A549 (cell line): ENCODE measurements around the gene HOXA10. TPM values are rescaled to one million over a fixed set of nuclear protein-coding genes. Genes with fewer than 3 reads are reported as not detected.

Experiments used
- ATAC-seq, 2 experiments: fragments of 200-7000 bp in 1 of 2; fragments of >200 bp in 1 of 2; cut with Nextera tagmentation in 1 of 2; cut with Tn5 transposase in 1 of 2; 3 replicates each; pipeline versions ENCODE4 v1.8.0 to v1.9.1; 2018 to 2020; ENCODE audit warnings: mild to moderate bottlenecking in 1 of 2, moderate library complexity in 1 of 2
- CTCF ChIA-PET: fragments of 300-600 bp; sonication (Branson Sonifier 250); formaldehyde crosslinking; extraction: SDS; loops from one replicate; lab custom pipeline; 2021; ENCODE audit warnings: antibody characterized with exemption, inconsistent platforms; lab: Yijun Ruan, JAX
- POLR2A ChIA-PET: fragments of 350-600 bp; formaldehyde crosslinking; extraction: SDS; loops from one replicate; lab custom pipeline; 2021; ENCODE audit warnings: antibody characterized with exemption, inconsistent platforms; lab: Yijun Ruan, JAX
- DNase-seq, 2 experiments: peaks; one replicate each; pipeline versions ENCODE4 v3.0.0 to v3.0.0-alpha.2; 2011 to 2016; ENCODE audit warnings: low read depth in 1 of 2, low spot score in 1 of 2
- FAIRE-seq: peaks from 2 replicates; lab custom pipeline; 2011; peaks lifted over from hg19 to GRCh38; lab: Jason Lieb, UNC
- H3K27ac ChIP-seq, 2 experiments: fragments of >200 bp; sonication (Bioruptor Twin); formaldehyde crosslinking; 3 replicates each; pipeline ENCODE4 v1.5.1; 2016 to 2017
- H3K4me1 ChIP-seq: fragments of >200 bp; sonication (Bioruptor Twin); formaldehyde crosslinking; 3 replicates; pipeline ENCODE4 v1.6.1; 2016
- H3K4me2 ChIP-seq: fragments of >200 bp; sonication (Bioruptor Twin); formaldehyde crosslinking; 3 replicates; pipeline ENCODE4 v1.6.1; 2016
- H3K4me3 ChIP-seq: fragments of >200 bp; sonication (Bioruptor Twin); formaldehyde crosslinking; 3 replicates; pipeline ENCODE4 v1.5.1; 2016
- H3K9me3 ChIP-seq: fragments of >200 bp; sonication (Bioruptor Twin); formaldehyde crosslinking; 3 replicates; pipeline ENCODE4 v1.6.1; 2016
- CBX2 ChIP-seq: fragments of 200-600 bp; sonication (generic); IDR thresholded peaks from 2 replicates; pipeline ENCODE4 v1.6.1; 2016; ENCODE audit warnings: low read depth, mild to moderate bottlenecking, borderline replicate concordance
- EHF ChIP-seq: fragments of 250-450 bp; sonication (Bioruptor Pico); IDR thresholded peaks from 2 replicates; pipeline ENCODE4 v1.5.0; 2020; ENCODE audit warnings: mild to moderate bottlenecking
- EP300 ChIP-seq, 2 experiments: fragments of >200 bp; sonication (Bioruptor Twin); formaldehyde crosslinking; IDR thresholded peaks; 2 replicates in 1 of 2; 3 replicates in 1 of 2; pipeline ENCODE4 v1.6.1; 2016 to 2017
- FOSB ChIP-seq: fragments of 250-450 bp; sonication (Bioruptor Pico); IDR thresholded peaks from 2 replicates; pipeline ENCODE4 v1.5.0; 2020; ENCODE audit warnings: mild to moderate bottlenecking, moderate library complexity
- FOSL2 ChIP-seq, 2 experiments: fragments of 450-650 bp in 1 of 2; fragments of >200 bp in 1 of 2; sonication (Bioruptor Twin) in 1 of 2; formaldehyde crosslinking; IDR thresholded peaks; 2 replicates each; pipeline versions ENCODE4 v1.5.0 to v1.6.1; 2016 to 2020; ENCODE audit warnings: mild to moderate bottlenecking in 1 of 2, moderate library complexity in 1 of 2
- HOXB13 ChIP-seq: fragments of 250-450 bp; sonication (Bioruptor Pico); IDR thresholded peaks from 2 replicates; pipeline ENCODE4 v1.5.0; 2020; ENCODE audit warnings: low read depth, mild to moderate bottlenecking, moderate library complexity
- MAFK ChIP-seq: fragments of 450-650 bp; IDR thresholded peaks from 2 replicates; pipeline ENCODE4 v1.6.1; 2014; ENCODE audit not compliant: partially characterized antibody
- MAZ ChIP-seq: fragments of 150-350 bp; IDR thresholded peaks from 2 replicates; pipeline ENCODE4 v1.6.1; 2014; ENCODE audit warnings: antibody characterized with exemption, low read depth, low read length, borderline replicate concordance
- MYC ChIP-seq: IDR thresholded peaks from 2 replicates; pipeline ENCODE4 v1.6.1; 2012; ENCODE audit warnings: mild to moderate bottlenecking, inconsistent platforms, low read length, improper control_type of control experiment, borderline replicate concordance
- POLR2A ChIP-seq: IDR thresholded peaks from 2 replicates; pipeline ENCODE4 v1.6.1; 2012; ENCODE audit warnings: mild to moderate bottlenecking, low read length
- RAD21 ChIP-seq, 2 experiments: fragments of >200 bp in 1 of 2; sonication (Bioruptor Twin) in 1 of 2; formaldehyde crosslinking in 1 of 2; IDR thresholded peaks in 1 of 2; conservative IDR thresholded peaks in 1 of 2; 2 replicates in 1 of 2; 3 replicates in 1 of 2; pipeline ENCODE4 v1.6.1; 2012 to 2018; ENCODE audit warnings: inconsistent platforms in 1 of 2
- RARB ChIP-seq: fragments of 250-450 bp; sonication (Bioruptor Pico); IDR thresholded peaks from 2 replicates; pipeline ENCODE4 v1.8.0; 2021; ENCODE audit warnings: mild to moderate bottlenecking, moderate library complexity
- SMC3 ChIP-seq: fragments of >200 bp; sonication (Bioruptor Twin); formaldehyde crosslinking; IDR thresholded peaks from 3 replicates; pipeline ENCODE4 v1.6.1; 2018; ENCODE audit warnings: inconsistent platforms
- WGBS: methylation state at CpG from one replicate; pipeline ENCODE4 v1.1.6; 2017; ENCODE audit errors: missing lambda C conversion rate; 5-methylcytosine and 5-hydroxymethylcytosine counted together
- polyA minus RNA-seq: library from RNA; depleted of rRNA, polyadenylated mRNA; stranded (reverse); fragments of >200 nt; gene quantifications from 2 replicates; pipeline ENCODE4 v1.2.3, GENCODE V29; 2011; rRNA and poly(A)+ RNA removed
- polyA plus RNA-seq, 4 experiments: library from polyadenylated mRNA; depleted of rRNA in 3 of 4; stranded (reverse); fragments of >200 nt; fragmentation: RNase III in 1 of 4; extraction: RNeasy Plus Mini Kit Qiagen cat#74134 plus additional on column Dnase treatment in 1 of 4; gene quantifications; 2 replicates in 3 of 4; 3 replicates in 1 of 4; pipeline ENCODE4 v1.2.3, GENCODE V29; 2011 to 2017
- TF ChIP-seq, protein P1 (sequence below): fragments of 250-450 bp; sonication (Bioruptor Pico); IDR thresholded peaks from 2 replicates; pipeline ENCODE4 v1.5.0; 2020; ENCODE audit warnings: low read depth, mild to moderate bottlenecking, moderate library complexity
- TF ChIP-seq, protein P2 (sequence below): fragments of >200 bp; sonication (Bioruptor Twin); formaldehyde crosslinking; IDR thresholded peaks from 2 replicates; pipeline ENCODE4 v1.6.1; 2016
- TF ChIP-seq, protein P3 (sequence below): IDR thresholded peaks from 2 replicates; pipeline ENCODE4 v1.6.1; 2012
- TF ChIP-seq, protein P4 (sequence below): fragments of >200 bp; sonication (Bioruptor Twin); formaldehyde crosslinking; IDR thresholded peaks from 3 replicates; pipeline ENCODE4 v1.6.1; 2016
- TF ChIP-seq, protein P5 (sequence below): fragments of 200-600 bp; sonication (generic); IDR thresholded peaks from 2 replicates; pipeline ENCODE4 v1.6.1; 2016; ENCODE audit warnings: antibody characterized with exemption, mild to moderate bottlenecking, moderate library complexity
- TF ChIP-seq, protein P6 (sequence below): fragments of 250-450 bp; sonication (Bioruptor Pico); IDR thresholded peaks from 2 replicates; pipeline ENCODE4 v1.5.0; 2021; ENCODE audit warnings: mild to moderate bottlenecking, moderate library complexity, borderline replicate concordance

The HOXA10 gene
- 5.7 and 7.7 TPM in 2 replicates for polyA plus RNA-seq (2011; rRNA removed)
- 4.5 and 5.1 TPM in 2 replicates for polyA plus RNA-seq (2012; cell fraction: cytosol; rRNA removed)
- polyA plus RNA-seq (2012; cell fraction: nucleus; rRNA removed): 2.4 and 4.6 TPM in 2 replicates
- polyA plus RNA-seq (2017; fragmentation: RNase III; extraction: RNeasy Plus Mini Kit Qiagen cat#74134 plus additional on column Dnase treatment): 5.0 to 5.7 TPM (median 5.2 TPM) in 3 replicates
- polyA minus RNA-seq: 3.9 and 4.2 TPM in 2 replicates

DNA sequence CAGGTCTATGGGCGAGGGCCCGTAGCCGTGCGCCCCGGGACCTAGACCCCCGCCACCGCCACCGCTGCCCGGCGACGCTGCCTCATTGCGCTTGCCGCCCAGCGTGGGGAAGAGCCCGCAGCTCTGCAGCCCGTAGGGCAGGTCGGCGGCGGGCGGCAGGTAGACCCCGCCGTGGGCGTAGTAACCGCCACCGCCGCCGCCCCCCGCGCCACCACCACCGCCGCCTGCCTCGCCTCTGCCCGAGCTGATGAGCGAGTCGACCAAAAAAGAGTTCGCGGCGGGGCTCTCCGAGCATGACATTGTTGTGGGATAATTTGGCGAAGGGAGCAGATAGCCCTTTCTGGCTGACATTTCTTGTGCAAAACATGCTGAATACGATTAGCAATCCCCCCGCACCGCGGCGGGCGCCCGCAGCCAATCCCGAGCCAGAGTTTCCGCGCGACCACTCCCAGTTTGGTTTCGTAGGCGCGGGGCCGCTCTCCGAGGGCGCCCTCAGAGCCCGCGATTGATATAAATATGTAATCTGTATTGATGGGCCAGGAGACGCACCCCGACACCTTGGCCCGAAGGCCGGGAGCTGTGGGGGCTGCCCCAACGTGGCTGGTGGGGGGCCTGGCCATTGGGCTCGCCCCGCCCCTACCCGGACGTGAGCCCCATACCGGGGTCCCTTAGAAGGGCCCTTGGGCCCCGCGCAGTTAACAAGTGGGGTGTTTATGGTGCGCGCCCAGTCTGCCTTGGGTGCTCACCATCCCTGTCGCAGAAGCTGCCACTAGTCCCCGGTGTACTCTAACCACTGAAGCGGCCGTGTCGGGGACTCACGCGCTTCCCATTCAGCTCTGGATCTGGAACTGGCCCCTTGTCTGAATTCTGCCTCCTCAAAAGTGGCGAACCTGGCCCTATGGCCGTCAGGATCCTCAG is at the start of gene HOXA10:
HOXA10 (minus strand) TSS at position 365 of the 918 bp plus-strand sequence; CDS start at position 351, 14 bp downstream.
- POLR2A ChIA-PET: interaction anchor here (0.6 kb wide), 1 partner anchor 747 kb away, joined by 3 read pairs; no protein-coding TSS in a partner anchor
- H3K27ac ChIP-seq: peak within 1 kb of the TSS; percentile 88 to 90
- H3K4me1 ChIP-seq: peaks cover 5% of the 10 kb centered on the region; the same call in 2 of the 3 replicates
- no peak for ATAC-seq
- H3K4me3 ChIP-seq: peak within 1 kb of the TSS; percentile 54
- WGBS: 93% methylated on average over 70 of the region's 82 CpGs
- H3K9me3 ChIP-seq: no peaks in the 10 kb centered on the region
- TF ChIP-seq, protein P1, sequence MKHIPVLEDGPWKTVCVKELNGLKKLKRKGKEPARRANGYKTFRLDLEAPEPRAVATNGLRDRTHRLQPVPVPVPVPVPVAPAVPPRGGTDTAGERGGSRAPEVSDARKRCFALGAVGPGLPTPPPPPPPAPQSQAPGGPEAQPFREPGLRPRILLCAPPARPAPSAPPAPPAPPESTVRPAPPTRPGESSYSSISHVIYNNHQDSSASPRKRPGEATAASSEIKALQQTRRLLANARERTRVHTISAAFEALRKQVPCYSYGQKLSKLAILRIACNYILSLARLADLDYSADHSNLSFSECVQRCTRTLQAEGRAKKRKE (CRISPR knock-in tag): no peak
- TF ChIP-seq, protein P2, sequence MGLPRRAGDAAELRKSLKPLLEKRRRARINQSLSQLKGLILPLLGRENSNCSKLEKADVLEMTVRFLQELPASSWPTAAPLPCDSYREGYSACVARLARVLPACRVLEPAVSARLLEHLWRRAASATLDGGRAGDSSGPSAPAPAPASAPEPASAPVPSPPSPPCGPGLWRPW: no peak
- TF ChIP-seq EP300 (IDR thresholded peaks at IDR 0.05) (no peak), MYC (no peak), RARB (CRISPR knock-in tag) (no peak), EHF (CRISPR knock-in tag) (no peak), FOSL2 (IDR thresholded peaks at IDR 0.05) (no peak), FOSL2 (CRISPR knock-in tag; IDR thresholded peaks at IDR 0.05) (no peak), HOXB13 (CRISPR knock-in tag) (no peak), CBX2 (no peak), RAD21 (conservative IDR thresholded peaks at IDR 0.05 in 1 of 2, IDR thresholded peaks at IDR 0.05 in 1 of 2) (no peak), SMC3 (no peak), MAFK (no peak), FOSB (CRISPR knock-in tag) (no peak), MAZ (no peak), POLR2A (no peak)
- TF ChIP-seq, protein P3, sequence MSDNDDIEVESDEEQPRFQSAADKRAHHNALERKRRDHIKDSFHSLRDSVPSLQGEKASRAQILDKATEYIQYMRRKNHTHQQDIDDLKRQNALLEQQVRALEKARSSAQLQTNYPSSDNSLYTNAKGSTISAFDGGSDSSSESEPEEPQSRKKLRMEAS: no peak
- TF ChIP-seq, protein P4, sequence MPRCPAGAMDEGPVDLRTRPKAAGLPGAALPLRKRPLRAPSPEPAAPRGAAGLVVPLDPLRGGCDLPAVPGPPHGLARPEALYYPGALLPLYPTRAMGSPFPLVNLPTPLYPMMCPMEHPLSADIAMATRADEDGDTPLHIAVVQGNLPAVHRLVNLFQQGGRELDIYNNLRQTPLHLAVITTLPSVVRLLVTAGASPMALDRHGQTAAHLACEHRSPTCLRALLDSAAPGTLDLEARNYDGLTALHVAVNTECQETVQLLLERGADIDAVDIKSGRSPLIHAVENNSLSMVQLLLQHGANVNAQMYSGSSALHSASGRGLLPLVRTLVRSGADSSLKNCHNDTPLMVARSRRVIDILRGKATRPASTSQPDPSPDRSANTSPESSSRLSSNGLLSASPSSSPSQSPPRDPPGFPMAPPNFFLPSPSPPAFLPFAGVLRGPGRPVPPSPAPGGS: no peak
- TF ChIP-seq, protein P5, sequence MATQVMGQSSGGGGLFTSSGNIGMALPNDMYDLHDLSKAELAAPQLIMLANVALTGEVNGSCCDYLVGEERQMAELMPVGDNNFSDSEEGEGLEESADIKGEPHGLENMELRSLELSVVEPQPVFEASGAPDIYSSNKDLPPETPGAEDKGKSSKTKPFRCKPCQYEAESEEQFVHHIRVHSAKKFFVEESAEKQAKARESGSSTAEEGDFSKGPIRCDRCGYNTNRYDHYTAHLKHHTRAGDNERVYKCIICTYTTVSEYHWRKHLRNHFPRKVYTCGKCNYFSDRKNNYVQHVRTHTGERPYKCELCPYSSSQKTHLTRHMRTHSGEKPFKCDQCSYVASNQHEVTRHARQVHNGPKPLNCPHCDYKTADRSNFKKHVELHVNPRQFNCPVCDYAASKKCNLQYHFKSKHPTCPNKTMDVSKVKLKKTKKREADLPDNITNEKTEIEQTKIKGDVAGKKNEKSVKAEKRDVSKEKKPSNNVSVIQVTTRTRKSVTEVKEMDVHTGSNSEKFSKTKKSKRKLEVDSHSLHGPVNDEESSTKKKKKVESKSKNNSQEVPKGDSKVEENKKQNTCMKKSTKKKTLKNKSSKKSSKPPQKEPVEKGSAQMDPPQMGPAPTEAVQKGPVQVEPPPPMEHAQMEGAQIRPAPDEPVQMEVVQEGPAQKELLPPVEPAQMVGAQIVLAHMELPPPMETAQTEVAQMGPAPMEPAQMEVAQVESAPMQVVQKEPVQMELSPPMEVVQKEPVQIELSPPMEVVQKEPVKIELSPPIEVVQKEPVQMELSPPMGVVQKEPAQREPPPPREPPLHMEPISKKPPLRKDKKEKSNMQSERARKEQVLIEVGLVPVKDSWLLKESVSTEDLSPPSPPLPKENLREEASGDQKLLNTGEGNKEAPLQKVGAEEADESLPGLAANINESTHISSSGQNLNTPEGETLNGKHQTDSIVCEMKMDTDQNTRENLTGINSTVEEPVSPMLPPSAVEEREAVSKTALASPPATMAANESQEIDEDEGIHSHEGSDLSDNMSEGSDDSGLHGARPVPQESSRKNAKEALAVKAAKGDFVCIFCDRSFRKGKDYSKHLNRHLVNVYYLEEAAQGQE: no peak
- TF ChIP-seq, protein P6, sequence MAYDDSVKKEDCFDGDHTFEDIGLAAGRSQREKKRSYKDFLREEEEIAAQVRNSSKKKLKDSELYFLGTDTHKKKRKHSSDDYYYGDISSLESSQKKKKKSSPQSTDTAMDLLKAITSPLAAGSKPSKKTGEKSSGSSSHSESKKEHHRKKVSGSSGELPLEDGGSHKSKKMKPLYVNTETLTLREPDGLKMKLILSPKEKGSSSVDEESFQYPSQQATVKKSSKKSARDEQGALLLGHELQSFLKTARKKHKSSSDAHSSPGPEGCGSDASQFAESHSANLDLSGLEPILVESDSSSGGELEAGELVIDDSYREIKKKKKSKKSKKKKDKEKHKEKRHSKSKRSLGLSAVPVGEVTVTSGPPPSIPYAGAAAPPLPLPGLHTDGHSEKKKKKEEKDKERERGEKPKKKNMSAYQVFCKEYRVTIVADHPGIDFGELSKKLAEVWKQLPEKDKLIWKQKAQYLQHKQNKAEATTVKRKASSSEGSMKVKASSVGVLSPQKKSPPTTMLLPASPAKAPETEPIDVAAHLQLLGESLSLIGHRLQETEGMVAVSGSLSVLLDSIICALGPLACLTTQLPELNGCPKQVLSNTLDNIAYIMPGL (CRISPR knock-in tag): no peak
- TF ChIP-seq, all 56 proteins: peak for 0
- CTCF ChIA-PET: interaction anchor here (1.6 to 6.1 kb wide), 3 partner anchors 12 to 21 kb away, joined by 3 to 47 read pairs (median 4); no protein-coding TSS in a partner anchor
- H3K4me2 ChIP-seq: peak within 1 kb of the TSS; percentile 74
- DNase-seq (no peak), FAIRE-seq (no peak)
